Fibroblast of skin of abdomen (primary cell): ENCODE data around the gene CTBP2. TPM values are rescaled to one million over a fixed set of nuclear protein-coding genes. Genes with fewer than 3 reads are reported as not detected.

Source experiments
- DNase-seq: peaks from one replicate; pipeline ENCODE4 v3.0.0-alpha.2; 2013
- polyA plus RNA-seq, 2 experiments: library from polyadenylated mRNA; unstranded; fragments of 120-200 nt; gene quantifications; one replicate each; pipeline ENCODE4 v1.2.1, GENCODE V29; 2013; ENCODE audit not compliant: insufficient read length in 2 of 2

CTBP2 gene
- polyA plus RNA-seq (2013, experiment 1 of 2; ENCODE audit: insufficient read length), result 81.0 TPM
- 77.7 TPM for polyA plus RNA-seq (2013, experiment 2 of 2; ENCODE audit: insufficient read length)

DNA sequence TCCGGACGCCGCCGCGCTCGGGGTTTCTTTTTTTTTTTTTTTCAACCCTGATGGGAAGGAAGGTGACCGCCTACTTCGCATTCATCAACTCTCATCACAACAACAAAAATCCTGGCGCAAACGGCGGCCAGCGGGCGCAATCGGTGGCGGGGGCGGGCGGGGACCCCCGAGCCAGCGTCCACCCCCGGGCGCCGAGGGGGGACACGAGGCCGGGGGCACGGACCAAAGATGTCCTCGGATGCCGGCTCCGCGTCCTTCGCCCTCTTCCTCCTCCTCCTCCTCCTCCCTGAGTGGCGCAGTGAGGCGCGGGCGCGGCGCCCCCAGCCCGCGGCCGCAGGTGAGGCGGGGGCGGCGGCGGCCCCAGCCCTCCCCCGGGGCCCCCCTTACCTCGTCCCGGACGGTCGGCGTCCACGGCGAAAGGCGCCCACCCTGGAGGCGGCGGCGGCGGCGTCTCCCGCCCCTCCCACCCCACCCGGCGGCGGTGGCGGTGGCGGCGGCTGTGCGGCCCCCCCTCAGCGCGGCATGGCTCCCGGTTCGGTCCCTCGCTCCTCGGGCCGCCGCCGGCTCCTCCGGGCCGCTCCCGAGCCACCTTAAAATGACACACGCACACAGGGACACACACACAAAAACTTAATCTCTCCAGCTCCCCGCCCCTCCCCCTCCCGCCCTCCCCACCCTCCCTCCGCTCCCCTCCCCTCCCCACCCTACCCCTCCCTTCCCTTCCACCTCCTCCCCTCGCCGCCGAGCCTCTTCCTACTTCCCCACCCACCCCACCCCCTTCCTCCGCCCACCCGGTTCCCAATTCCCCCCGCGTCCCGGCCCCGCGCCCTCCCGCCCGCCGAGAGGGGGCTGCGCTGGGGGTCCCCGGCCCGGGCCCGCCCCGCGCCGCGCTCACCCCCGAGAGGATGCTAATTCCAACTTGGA is at the start of gene CTBP2:
TSS of gene CTBP2 (minus strand) at position 632 of the 924 bp plus-strand sequence.
- peak; percentile 73 for DNase-seq

DNA sequence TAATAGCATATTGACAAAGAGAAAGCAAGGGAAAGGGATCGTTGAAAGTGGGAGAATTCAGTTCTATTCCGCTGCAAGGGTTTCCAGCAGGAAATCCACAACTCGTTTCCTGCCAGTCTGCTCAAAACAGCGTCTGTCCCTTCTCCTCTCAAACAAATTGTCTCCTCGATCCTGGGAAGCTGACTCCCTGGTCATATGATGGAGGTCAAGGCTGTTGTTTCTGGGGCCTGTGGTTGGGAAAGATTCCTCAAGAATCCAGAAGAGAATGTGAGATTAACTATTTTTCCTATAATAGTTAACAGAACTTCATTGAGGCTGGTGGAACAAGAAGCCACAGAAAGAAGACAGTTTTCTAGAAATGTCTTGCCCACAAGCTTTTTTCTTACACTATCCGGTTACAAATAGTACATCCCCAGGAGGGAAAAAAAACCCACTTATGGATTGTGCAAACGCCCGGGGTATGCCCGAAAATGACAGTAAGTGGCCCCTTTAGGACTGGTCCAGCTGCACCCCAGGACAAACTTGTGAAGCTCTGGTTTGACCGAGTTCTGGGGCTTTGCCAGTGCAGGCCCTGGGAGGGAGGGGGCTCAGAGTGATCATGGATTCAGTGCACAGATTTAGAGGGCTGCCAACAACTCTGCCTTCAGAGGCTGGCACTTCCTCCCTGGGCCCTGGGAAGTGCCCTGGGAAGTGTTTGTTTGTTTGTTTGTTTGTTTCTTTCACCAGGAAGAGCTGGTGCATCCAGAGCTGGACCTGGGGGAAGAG is 49.4 kb upstream of the CTBP2 start:
- DNase-seq, result peak; percentile 41

DNA sequence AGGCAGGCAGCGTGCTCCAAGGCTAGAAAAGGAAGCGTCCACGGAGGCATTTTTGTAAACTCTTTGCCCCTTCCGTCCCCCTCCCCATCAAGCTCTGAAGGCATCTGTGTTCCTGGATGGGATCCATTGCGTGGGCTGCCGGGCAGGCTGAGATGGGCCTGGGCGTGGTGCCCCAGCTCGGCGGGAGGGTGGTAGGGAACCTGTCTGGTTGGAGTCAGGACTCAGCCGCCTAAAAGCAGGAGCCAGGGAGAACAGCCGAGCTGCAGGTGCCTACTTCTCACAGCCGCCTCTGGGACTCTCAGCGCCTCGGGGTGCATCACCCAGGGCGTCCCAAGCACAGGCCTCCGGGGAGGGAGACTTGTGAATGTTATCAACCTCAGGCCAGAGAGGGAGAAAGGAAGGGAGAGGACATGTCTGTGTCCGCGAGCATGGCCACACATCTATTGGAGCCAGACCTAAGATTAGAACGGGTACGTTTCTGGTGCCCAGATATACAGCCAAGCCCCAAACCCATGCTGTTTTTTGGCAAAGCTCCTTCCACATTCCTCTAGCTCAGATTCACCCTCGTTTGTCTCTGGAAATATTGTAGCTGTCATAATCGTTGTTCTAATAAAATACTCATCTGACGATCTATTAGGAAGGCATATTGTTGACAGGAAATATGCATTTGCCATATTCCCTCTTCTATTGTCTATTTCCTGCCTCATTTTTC is 48.6 kb upstream of the CTBP2 start:
- no peak for DNase-seq

- DNase-seq, result peak; percentile 36
Measured at GRCh38 chr10:125206623-125207022, 46.3 kb upstream of the CTBP2 start.

DNA sequence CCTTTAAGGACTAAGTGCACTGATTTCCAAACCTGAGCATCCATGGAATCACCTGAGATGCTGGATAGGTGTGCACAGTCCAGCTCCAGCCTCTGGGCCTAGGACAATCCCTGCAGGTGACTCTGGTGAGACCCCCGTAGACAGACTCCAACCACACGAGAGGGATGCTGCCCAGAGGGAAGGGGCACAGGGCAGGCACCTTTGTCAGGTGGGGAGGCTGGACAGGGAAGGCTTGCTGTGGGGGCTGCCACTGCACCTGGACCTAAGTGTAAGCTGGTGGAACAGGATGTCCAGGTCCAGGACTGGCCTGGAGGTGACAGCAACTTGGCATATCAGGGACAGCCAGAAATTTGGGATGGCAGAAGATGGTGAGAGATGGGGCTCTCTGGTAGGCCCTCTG is 45.1 kb upstream of the CTBP2 start:
- DNase-seq, result no peak

GRCh38 chr10:125204400-125204799 is 44.0 kb upstream of the CTBP2 start:
- DNase-seq, result no peak

DNA sequence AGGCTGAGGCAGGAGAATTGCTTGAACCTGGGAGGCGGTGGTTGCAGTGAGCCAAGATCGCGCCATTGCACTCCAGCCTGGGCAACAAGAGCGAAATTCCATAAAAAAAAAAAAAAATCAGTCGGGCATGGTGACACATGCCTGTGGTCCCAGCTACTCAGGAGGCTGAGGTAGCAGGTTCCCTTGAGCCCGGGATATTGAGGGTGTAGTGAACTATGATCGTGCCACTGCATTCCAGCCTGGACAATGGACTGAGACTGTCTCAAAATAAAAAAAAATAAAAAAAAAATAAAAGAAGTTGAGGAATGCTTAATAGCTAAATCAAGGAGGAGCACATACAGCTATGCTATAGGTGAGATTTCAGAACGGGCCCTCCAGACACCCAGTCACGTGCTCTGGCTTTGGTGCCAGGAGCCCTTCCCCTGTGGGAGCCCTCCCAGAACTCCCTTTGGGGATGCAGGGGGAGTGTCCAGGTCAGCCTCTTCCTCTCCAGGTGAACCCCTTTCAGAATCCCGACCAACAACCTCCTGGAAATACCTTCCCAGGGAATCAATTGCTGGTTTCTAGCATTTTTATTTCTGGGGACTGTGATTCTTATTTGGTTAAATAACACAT is 42.9 kb upstream of the CTBP2 start:
- no peak for DNase-seq

- DNase-seq, result no peak
Measured at GRCh38 chr10:125201791-125202622, 41.6 kb upstream of the CTBP2 start.

DNA sequence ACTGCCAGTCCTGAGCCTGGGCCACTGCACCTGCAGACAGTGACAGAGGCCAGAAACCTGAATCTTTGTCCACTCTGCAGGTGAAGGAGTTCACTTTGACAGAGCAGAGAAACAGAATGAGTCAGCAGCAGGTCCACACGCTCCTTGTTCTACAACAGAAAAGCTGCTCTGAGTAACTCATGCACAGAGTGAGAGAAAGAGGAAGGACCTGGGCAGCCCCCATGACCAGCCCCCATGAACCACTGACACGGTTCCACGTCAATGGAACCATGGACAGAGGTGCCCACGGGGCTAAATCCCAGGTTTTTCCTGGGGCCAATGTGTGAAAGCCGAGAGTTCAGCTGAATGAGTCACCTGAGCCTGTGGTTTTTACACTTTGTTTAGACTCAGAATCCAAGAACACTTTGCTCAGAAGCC is 40.8 kb upstream of the CTBP2 start:
- DNase-seq, result peak; percentile 7

DNA sequence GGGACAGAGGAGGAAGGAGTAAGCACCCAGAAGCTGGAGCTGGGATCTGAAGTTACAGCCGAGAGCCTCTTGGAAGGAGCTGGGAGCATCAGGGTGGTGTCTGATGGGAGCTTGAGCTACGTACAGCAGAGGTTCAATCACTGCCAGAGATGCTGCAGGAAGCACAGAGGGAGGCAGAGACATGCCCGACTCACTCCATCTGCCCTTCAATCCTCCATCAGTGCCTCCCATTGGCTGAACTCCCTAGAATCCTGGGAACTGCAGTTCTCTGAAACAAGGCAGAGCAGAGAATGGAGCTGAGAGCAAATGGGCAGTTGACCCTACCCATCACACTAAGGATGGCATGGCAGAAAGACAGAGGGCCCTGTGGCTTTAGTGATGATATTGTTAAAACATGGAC is 40.0 kb upstream of the CTBP2 start:
- no peak for DNase-seq

DNA sequence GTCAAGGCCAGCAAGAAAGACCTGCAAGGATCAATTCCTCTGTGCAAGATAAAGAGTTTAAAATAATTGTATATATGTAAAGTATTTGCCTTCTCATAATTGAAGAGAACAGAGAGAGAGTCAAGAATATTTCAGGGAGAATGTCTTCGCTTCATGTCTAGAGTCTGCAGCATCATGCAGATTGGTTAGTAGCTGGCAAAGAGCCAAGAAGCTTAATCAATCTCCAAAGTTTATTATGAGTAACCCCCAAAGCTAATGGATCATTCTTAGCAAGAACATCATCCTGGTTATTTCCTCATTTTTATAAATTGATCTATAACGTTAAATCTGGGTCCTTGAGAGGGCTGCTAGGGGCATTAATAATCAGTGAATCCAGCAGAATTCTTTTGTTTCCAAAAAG is 38.9 kb upstream of the CTBP2 start:
- DNase-seq, result no peak

- DNase-seq, result no peak
Measured at GRCh38 chr10:125194814-125195213, 34.5 kb upstream of the CTBP2 start.

GRCh38 chr10:125193306-125193877 is 33.0 kb upstream of the CTBP2 start:
- DNase-seq, result no peak

DNA sequence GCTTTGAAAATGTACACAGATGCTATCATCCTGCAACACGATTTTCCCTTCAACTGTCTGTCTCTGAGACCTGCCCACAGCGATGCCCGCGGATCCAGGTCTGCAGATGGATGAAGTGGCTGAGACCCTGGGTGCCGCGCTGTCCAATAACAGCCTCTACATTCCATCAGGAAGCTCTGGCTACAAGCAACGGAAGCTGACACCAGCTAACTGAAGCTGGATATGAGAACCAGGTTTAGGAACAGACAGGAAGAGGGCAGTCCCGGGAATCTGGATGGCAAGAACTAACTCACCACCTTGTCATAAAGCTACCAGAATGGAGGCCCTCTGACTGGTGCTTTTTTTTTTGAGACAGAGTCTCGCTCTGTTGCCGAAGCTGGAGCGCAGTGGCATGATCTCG is 32.3 kb upstream of the CTBP2 start:
- DNase-seq, result no peak

DNA sequence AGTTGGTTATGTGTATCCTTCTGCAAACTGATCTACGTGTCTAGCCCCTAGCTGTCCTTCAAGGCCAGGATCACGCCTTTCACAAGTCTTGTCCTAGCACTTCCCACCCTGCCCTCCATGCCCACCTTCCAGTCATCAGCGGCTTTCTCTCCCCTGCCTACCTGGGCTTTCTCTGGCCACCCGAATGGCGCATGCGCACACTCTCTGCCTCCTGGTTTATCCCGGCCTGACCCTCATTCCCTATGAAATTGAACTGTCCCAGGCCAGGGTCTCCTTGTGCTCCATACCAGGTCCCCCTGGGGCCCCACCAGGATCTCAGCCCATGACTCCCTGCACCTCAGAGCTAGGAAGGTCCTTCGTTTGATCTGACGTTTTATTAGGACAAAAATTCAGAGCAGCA is 31.6 kb upstream of the CTBP2 start:
- DNase-seq, result no peak

- DNase-seq, result no peak
Measured at GRCh38 chr10:125190946-125191345, 30.6 kb upstream of the CTBP2 start.

DNA sequence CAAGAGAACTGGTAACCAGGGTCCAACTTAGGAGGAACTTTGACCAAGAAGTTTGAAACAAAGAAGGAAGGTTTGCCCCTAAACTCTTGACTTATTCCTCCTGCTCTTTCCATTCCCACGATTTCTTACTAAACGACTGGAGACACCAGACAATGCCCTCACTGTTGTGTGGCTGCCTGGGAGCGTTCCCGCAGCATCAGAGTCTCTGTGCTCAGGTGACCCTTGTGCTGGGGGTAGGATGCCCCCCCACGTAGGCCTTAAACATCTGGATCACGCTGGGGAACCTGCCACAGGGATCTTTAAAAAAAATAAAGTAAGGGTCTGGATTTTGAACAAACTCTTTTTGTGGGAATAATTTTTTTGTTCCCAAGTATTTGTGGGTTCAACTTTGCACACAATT is 30.1 kb upstream of the CTBP2 start:
- no peak for DNase-seq

DNA sequence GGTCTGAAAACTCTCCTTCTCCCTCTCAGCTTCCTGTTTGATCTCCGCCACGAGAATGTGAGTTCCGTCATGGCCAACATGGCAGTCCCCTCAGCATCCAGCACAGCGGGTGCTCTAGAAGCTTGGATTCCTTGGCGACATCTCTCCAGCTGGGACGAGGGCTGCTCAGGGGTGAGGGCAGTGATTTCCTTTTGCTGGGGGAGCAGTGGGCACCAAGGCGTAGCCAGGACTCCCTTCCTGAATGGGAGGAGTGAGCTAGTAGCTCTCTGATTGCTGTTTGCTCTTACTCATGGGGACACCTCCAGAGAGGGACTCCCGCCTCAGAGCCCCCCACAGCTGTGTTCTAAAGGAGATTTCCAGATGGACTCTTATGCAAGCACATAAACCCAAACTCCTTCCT is 28.8 kb upstream of the CTBP2 start:
- DNase-seq, result no peak

DNA sequence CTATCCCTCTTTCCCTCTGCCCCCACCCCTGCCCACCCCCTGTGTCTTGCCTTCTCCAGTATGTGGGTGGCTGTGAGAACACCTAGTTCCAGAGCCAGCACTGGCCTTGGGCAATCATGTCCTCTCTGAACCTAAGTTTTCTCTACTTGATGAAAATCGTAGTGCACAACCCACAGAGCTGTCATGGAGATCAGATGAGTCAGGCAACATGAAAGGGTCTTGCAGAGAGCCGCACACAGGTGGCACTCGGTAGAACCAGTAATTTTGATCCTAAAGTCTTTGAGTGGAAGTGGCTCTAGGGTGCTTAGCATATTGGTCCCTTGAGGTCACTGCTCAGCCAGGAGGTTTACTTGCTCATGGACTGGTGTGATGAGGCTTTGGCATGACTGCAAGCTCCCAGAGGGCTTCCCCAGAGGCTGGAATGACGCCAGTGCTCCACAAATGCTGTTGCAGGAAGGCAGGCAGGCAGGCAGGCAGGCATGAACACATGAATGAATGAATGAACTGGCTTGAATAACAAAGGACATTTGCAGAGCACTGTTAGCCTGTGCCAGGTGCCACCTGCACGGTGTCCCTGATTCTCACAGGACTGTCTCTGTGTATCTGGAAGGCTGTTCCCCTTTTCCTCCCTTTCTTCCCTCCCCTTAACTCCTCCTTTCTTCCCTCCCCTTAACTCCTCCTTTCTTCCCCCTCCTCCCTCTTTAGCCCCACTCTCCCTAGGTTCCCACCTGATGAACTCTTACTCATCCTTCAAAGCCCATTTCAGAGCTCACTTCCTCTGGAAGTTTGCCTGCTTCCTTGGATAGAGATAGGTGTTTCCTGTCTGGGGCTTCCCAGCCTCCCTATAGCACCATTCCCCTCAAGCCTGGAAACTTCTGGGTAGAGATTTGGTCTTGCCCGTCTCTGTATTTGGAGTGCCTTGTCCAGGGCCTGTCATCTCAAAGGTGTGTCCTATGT is 27.2 kb upstream of the CTBP2 start:
- DNase-seq, result no peak
